Stimulated activated CD4-positive, alpha-beta T cell treated with anti-CD3 and anti-CD28 coated beads, Interleukin-4, amount 100 ng/mL, for 4 hours (primary cell): Measurements from ENCODE around the gene PPP1R1C.
"Not testable (repeated sequence)": the region's sequence is repeated elsewhere in the genome, so short reads cannot be mapped to it uniquely, and the experiment has no call there.

Experiments used
- DNase-seq, 2 experiments: peaks; one replicate each; pipeline ENCODE4 v3.0.0-alpha.2; 2020

PPP1R1C gene

GRCh38 chr2:181985632-181986205 lies at the start of gene PPP1R1C:
Gene PPP1R1C, plus strand, starts transcription at chr2:181985853. Its CDS starts 258 bp downstream, at chr2:181986111.
- DNase-seq, result no peak

GRCh38 chr2:181937473-181937872 lies 48.2 kb upstream of the PPP1R1C start:
- no peak for DNase-seq

- no peak for DNase-seq
Measured at GRCh38 chr2:181943411-181944124, 42.1 kb upstream of the PPP1R1C start.

- DNase-seq, result no peak
Measured at GRCh38 chr2:181944164-181944913, 41.3 kb upstream of the PPP1R1C start.

GRCh38 chr2:181944914-181945291 lies 40.8 kb upstream of the PPP1R1C start:
- DNase-seq, result no peak

GRCh38 chr2:181946444-181947127 lies 39.1 kb upstream of the PPP1R1C start:
- DNase-seq, result no peak

- DNase-seq, result no peak
Measured at GRCh38 chr2:181947273-181947672, 38.4 kb upstream of the PPP1R1C start.

GRCh38 chr2:181948227-181948626 lies 37.4 kb upstream of the PPP1R1C start:
- no peak for DNase-seq

GRCh38 chr2:181949047-181949446 lies 36.6 kb upstream of the PPP1R1C start:
- no peak for DNase-seq

- no peak for DNase-seq
Measured at GRCh38 chr2:181952404-181953226, 33.0 kb upstream of the PPP1R1C start.

GRCh38 chr2:181953881-181954537 lies 31.6 kb upstream of the PPP1R1C start:
- peak; percentile 37 to 46 for DNase-seq

- DNase-seq, result no peak
Measured at GRCh38 chr2:181954538-181954883, 31.1 kb upstream of the PPP1R1C start.

- DNase-seq, result no peak
Measured at GRCh38 chr2:181955010-181955409, 30.6 kb upstream of the PPP1R1C start.

GRCh38 chr2:181955866-181956265 lies 29.8 kb upstream of the PPP1R1C start:
- DNase-seq, result not testable (repeated sequence)

- no peak for DNase-seq
Measured at GRCh38 chr2:181957668-181958067, 28.0 kb upstream of the PPP1R1C start.

- no peak for DNase-seq
Measured at GRCh38 chr2:181958726-181959125, 26.9 kb upstream of the PPP1R1C start.

GRCh38 chr2:181959508-181959907 lies 26.1 kb upstream of the PPP1R1C start:
- DNase-seq, result no peak

GRCh38 chr2:181961167-181961566 lies 24.5 kb upstream of the PPP1R1C start:
- not testable (repeated sequence) for DNase-seq

GRCh38 chr2:181962142-181962541 lies 23.5 kb upstream of the PPP1R1C start:
- no peak for DNase-seq

- no peak for DNase-seq
Measured at GRCh38 chr2:181970160-181970794, 15.4 kb upstream of the PPP1R1C start.

- DNase-seq, result no peak
Measured at GRCh38 chr2:181971032-181971431, 14.6 kb upstream of the PPP1R1C start.
